Mesenchymal stem cell (in vitro differentiated cells and primary cell): ENCODE results near the gene ZBTB38.

ENCODE experiments used
- DNase-seq: peaks from one replicate; pipeline ENCODE4 v3.0.0-alpha.2; 2013
- H2AFZ ChIP-seq: one replicate; pipeline ENCODE4 v1.6.1; 2013; ENCODE audit warnings: low read depth, mild to moderate bottlenecking, control low read depth, inconsistent platforms, low read length, moderate library complexity
- H2AK5ac ChIP-seq: 2 replicates; pipeline ENCODE4 v1.6.1; 2013; ENCODE audit warnings: low read length, moderate library complexity, mild to moderate bottlenecking, inconsistent platforms; ENCODE audit not compliant: severe bottlenecking
- H2BK120ac ChIP-seq: one replicate; pipeline ENCODE4 v1.6.1; 2013; ENCODE audit warnings: low read depth, mild to moderate bottlenecking, inconsistent platforms, low read length, moderate library complexity
- H2BK12ac ChIP-seq, 2 experiments: one replicate each; pipeline ENCODE4 v1.6.1; 2013; ENCODE audit warnings: inconsistent platforms in 2 of 2, low read length in 2 of 2, mild to moderate bottlenecking in 2 of 2, moderate library complexity in 2 of 2, control low read depth in 1 of 2
- H2BK15ac ChIP-seq: one replicate; pipeline ENCODE4 v1.6.1; 2013; ENCODE audit warnings: mild to moderate bottlenecking, low read depth, inconsistent platforms; ENCODE audit not compliant: poor library complexity, severe bottlenecking
- H2BK5ac ChIP-seq: 2 replicates; pipeline ENCODE4 v1.6.1; 2013; ENCODE audit warnings: low read depth, mild to moderate bottlenecking, low read length, control low read depth, inconsistent platforms; ENCODE audit not compliant: poor library complexity, severe bottlenecking
- H3K14ac ChIP-seq, 2 experiments: one replicate each; pipeline ENCODE4 v1.6.1; 2013; ENCODE audit warnings: inconsistent platforms in 2 of 2, low read length in 2 of 2, control low read depth in 1 of 2, mild to moderate bottlenecking in 1 of 2, moderate library complexity in 1 of 2
- H3K18ac ChIP-seq, 2 experiments: one replicate each; pipeline ENCODE4 v1.6.1; 2013; ENCODE audit warnings: inconsistent platforms in 2 of 2, low read length in 2 of 2, control low read depth in 1 of 2, low read depth in 1 of 2, mild to moderate bottlenecking in 1 of 2
- H3K23ac ChIP-seq, 2 experiments: one replicate each; pipeline ENCODE4 v1.6.1; 2013; ENCODE audit warnings: inconsistent platforms in 2 of 2, low read length in 2 of 2, mild to moderate bottlenecking in 2 of 2, moderate library complexity in 2 of 2, control low read depth in 1 of 2
- H3K27ac ChIP-seq: 2 replicates; pipeline ENCODE4 v1.5.1; 2013; ENCODE audit warnings: mild to moderate bottlenecking, moderate library complexity, low read length, control low read depth, inconsistent platforms; ENCODE audit not compliant: poor library complexity, severe bottlenecking
- H3K27me3 ChIP-seq, 2 experiments: 2 replicates each; pipeline versions ENCODE4 v1.6.1 to v1.7.0; 2013; ENCODE audit warnings: low read length in 2 of 2, mild to moderate bottlenecking in 2 of 2, moderate library complexity in 2 of 2, control low read depth in 1 of 2, inconsistent platforms in 1 of 2; ENCODE audit not compliant: control insufficient read depth in 1 of 2, insufficient read depth in 1 of 2
- H3K36me3 ChIP-seq, 2 experiments: 2 replicates each; pipeline versions ENCODE4 v1.6.1 to v1.7.0; 2013; ENCODE audit warnings: low read length in 2 of 2, control low read depth in 1 of 2, inconsistent platforms in 1 of 2, low read depth in 1 of 2, mild to moderate bottlenecking in 1 of 2; ENCODE audit not compliant: insufficient read depth in 2 of 2, control insufficient read depth in 1 of 2
- H3K4ac ChIP-seq, 2 experiments: one replicate each; pipeline ENCODE4 v1.6.1; 2013; ENCODE audit warnings: inconsistent platforms in 2 of 2, low read length in 2 of 2, mild to moderate bottlenecking in 2 of 2, moderate library complexity in 2 of 2, control low read depth in 1 of 2, low read depth in 1 of 2
- H3K4me1 ChIP-seq: 2 replicates; pipeline ENCODE4 v1.6.1; 2013; ENCODE audit warnings: low read depth, low read length, control low read depth; ENCODE audit not compliant: control insufficient read depth, insufficient read depth
- H3K4me2 ChIP-seq: 2 replicates; pipeline ENCODE4 v1.6.1; 2013; ENCODE audit warnings: low read length, mild to moderate bottlenecking, inconsistent platforms; ENCODE audit not compliant: poor library complexity, severe bottlenecking
- H3K4me3 ChIP-seq, 2 experiments: 2 replicates each; pipeline versions ENCODE4 v1.5.1 to v1.7.0; 2013; ENCODE audit warnings: low read length in 2 of 2, mild to moderate bottlenecking in 2 of 2, control low read depth in 1 of 2, low read depth in 1 of 2; ENCODE audit not compliant: insufficient read depth in 1 of 2
- H3K79me1 ChIP-seq: replicated peaks from 2 replicates; pipeline ENCODE4 v1.6.1; 2013; ENCODE audit warnings: mild to moderate bottlenecking, control low read depth, low read length, inconsistent platforms; ENCODE audit not compliant: poor library complexity, severe bottlenecking
- H3K9ac ChIP-seq: 2 replicates; pipeline ENCODE4 v1.7.0; 2013; ENCODE audit warnings: mild to moderate bottlenecking, low read length, moderate library complexity
- H3K9me3 ChIP-seq: 2 replicates; pipeline ENCODE4 v1.7.0; 2013; ENCODE audit warnings: mild to moderate bottlenecking, low read length; ENCODE audit not compliant: control insufficient read depth
- H4K8ac ChIP-seq: one replicate; pipeline ENCODE4 v1.6.1; 2013; ENCODE audit warnings: inconsistent platforms, mild to moderate bottlenecking, low read length, moderate library complexity
- H4K91ac ChIP-seq: one replicate; pipeline ENCODE4 v1.6.1; 2013; ENCODE audit warnings: mild to moderate bottlenecking, low read length, inconsistent platforms
- WGBS: methylation state at CpG from one replicate; pipeline ENCODE4 v1.1.7; 2013; ENCODE audit warnings: mixed read lengths; 5-methylcytosine and 5-hydroxymethylcytosine counted together

Gene ZBTB38

GRCh38 chr3:141392897-141393734 is 24.8 kb downstream of the ZBTB38 start:
- H3K27me3 ChIP-seq, result no peaks in the 10 kb centered on the region
- H3K18ac ChIP-seq, result peak overlapping the region in 1 of 2 experiments; percentile 34

GRCh38 chr3:141393735-141394076 is 25.4 kb downstream of the ZBTB38 start:
- Histone ChIP-seq H2AFZ (no peak overlapping the region), H3K18ac (peak overlapping the region in 1 of 2 experiments; percentile 34), H3K79me1 (peaks cover 17% of the 10 kb centered on the region), H2BK12ac (no peak overlapping the region), H3K4me2 (no peak overlapping the region), H2BK15ac (no peak overlapping the region), H3K9me3 (peaks cover 16% of the 10 kb centered on the region), H4K91ac (no peak overlapping the region), H3K27me3 (no peaks in the 10 kb centered on the region), H3K27ac (no peak overlapping the region), H4K8ac (no peak overlapping the region), H3K9ac (peak overlapping the region; percentile 62), H3K4me1 (peaks cover 8% of the 10 kb centered on the region), H2AK5ac (no peak overlapping the region), H3K23ac (no peak overlapping the region), H3K14ac (peak overlapping the region in 1 of 2 experiments; percentile 65), H3K4me3 (no peak overlapping the region), H2BK120ac (no peak overlapping the region), H3K4ac (no peak overlapping the region), H3K36me3 (peaks cover 3 to 59% of the 10 kb centered on the region in 2 experiments), H2BK5ac (no peak overlapping the region)
- DNase-seq, result no peak
- WGBS, result 100% methylated on average over 2 of the region's 7 CpGs

More at GRCh38 chr3:141392897-141393734, 24.8 kb downstream of the ZBTB38 start:
- no peak overlapping the region for H2BK12ac ChIP-seq
- H3K79me1 ChIP-seq, result peaks cover 17% of the 10 kb centered on the region
- H3K23ac ChIP-seq, result no peak overlapping the region
- H3K4me1 ChIP-seq, result peaks cover 8% of the 10 kb centered on the region
- no peak overlapping the region for H4K8ac ChIP-seq
- no peak overlapping the region for H3K4ac ChIP-seq
- H3K4me3 ChIP-seq, result no peak overlapping the region
- H3K36me3 ChIP-seq, result peaks cover 3 to 59% of the 10 kb centered on the region in 2 experiments
- no peak overlapping the region for H2BK120ac ChIP-seq
- H2AFZ ChIP-seq, result no peak overlapping the region
- peaks cover 16% of the 10 kb centered on the region for H3K9me3 ChIP-seq
- peak overlapping the region; percentile 3 for H3K27ac ChIP-seq
- peak overlapping the region in 1 of 2 experiments; percentile 65 for H3K14ac ChIP-seq
- peak overlapping the region; percentile 62 for H3K9ac ChIP-seq
- WGBS, result 64% methylated on average over 6 of the region's 6 CpGs
- peak; percentile 43 for DNase-seq
- H2AK5ac ChIP-seq, result no peak overlapping the region
- H2BK15ac ChIP-seq, result no peak overlapping the region
- H3K4me2 ChIP-seq, result no peak overlapping the region
- H4K91ac ChIP-seq, result no peak overlapping the region
- no peak overlapping the region for H2BK5ac ChIP-seq

GRCh38 chr3:141394560-141394959 is 26.3 kb downstream of the ZBTB38 start:
- Histone ChIP-seq H3K4ac (no peak overlapping the region), H2BK12ac (no peak overlapping the region)
- 88% methylated on average over 3 of the region's 3 CpGs for WGBS

GRCh38 chr3:141395005-141395589 is 26.8 kb downstream of the ZBTB38 start:
- H3K9ac ChIP-seq, result no peak overlapping the region
- H2AFZ ChIP-seq, result no peak overlapping the region
- H4K91ac ChIP-seq, result no peak overlapping the region
- no peaks in the 10 kb centered on the region for H3K27me3 ChIP-seq
- H3K4me2 ChIP-seq, result no peak overlapping the region
- peaks cover 8% of the 10 kb centered on the region for H3K4me1 ChIP-seq
- H3K14ac ChIP-seq, result no peak overlapping the region
- no peak overlapping the region for H2AK5ac ChIP-seq
- H3K4me3 ChIP-seq, result no peak overlapping the region
- no peak overlapping the region for H4K8ac ChIP-seq
- H3K9me3 ChIP-seq, result peaks cover 16% of the 10 kb centered on the region
- no peak overlapping the region for H3K23ac ChIP-seq
- H2BK5ac ChIP-seq, result no peak overlapping the region
- 94% methylated on average over 4 of the region's 5 CpGs for WGBS
- H3K79me1 ChIP-seq, result peaks cover 17% of the 10 kb centered on the region
- H3K18ac ChIP-seq, result no peak overlapping the region
- H3K27ac ChIP-seq, result no peak overlapping the region
- no peak overlapping the region for H3K4ac ChIP-seq
- H2BK120ac ChIP-seq, result no peak overlapping the region
- DNase-seq, result no peak
- H2BK15ac ChIP-seq, result no peak overlapping the region
- H2BK12ac ChIP-seq, result no peak overlapping the region
- H3K36me3 ChIP-seq, result peaks cover 3 to 55% of the 10 kb centered on the region in 2 experiments

More at GRCh38 chr3:141394560-141394959, 26.3 kb downstream of the ZBTB38 start:
- H3K9me3 ChIP-seq, result peaks cover 16% of the 10 kb centered on the region
- no peak overlapping the region for H4K8ac ChIP-seq
- no peak overlapping the region for H2BK120ac ChIP-seq
- H3K4me3 ChIP-seq, result no peak overlapping the region
- H2BK15ac ChIP-seq, result no peak overlapping the region
- H3K23ac ChIP-seq, result no peak overlapping the region
- H3K9ac ChIP-seq, result no peak overlapping the region
- no peak overlapping the region for H2BK5ac ChIP-seq
- H3K4me2 ChIP-seq, result no peak overlapping the region
- peaks cover 3 to 55% of the 10 kb centered on the region in 2 experiments for H3K36me3 ChIP-seq
- peaks cover 17% of the 10 kb centered on the region for H3K79me1 ChIP-seq
- no peak overlapping the region for H3K18ac ChIP-seq
- H3K4me1 ChIP-seq, result peaks cover 8% of the 10 kb centered on the region
- no peak for DNase-seq
- H3K27ac ChIP-seq, result no peak overlapping the region
- H4K91ac ChIP-seq, result no peak overlapping the region
- no peak overlapping the region for H3K14ac ChIP-seq
- no peak overlapping the region for H2AFZ ChIP-seq
- H3K27me3 ChIP-seq, result no peaks in the 10 kb centered on the region
- H2AK5ac ChIP-seq, result no peak overlapping the region
